B cell (primary cell): Measurements from ENCODE around the gene RASGRP2.

Experiments used
- CTCF ChIP-seq: fragments of 200-600 bp; IDR thresholded peaks from one replicate; pipeline ENCODE4 v1.8.0; 2022; ENCODE audit warnings: antibody characterized with exemption, mild to moderate bottlenecking
- EZH2 ChIP-seq: IDR thresholded peaks from 2 replicates; pipeline ENCODE4 v1.6.1; 2012; ENCODE audit warnings: borderline replicate concordance, low read depth, mild to moderate bottlenecking, moderate library complexity, low read length; ENCODE audit not compliant: insufficient read depth, poor library complexity, severe bottlenecking

DNA sequence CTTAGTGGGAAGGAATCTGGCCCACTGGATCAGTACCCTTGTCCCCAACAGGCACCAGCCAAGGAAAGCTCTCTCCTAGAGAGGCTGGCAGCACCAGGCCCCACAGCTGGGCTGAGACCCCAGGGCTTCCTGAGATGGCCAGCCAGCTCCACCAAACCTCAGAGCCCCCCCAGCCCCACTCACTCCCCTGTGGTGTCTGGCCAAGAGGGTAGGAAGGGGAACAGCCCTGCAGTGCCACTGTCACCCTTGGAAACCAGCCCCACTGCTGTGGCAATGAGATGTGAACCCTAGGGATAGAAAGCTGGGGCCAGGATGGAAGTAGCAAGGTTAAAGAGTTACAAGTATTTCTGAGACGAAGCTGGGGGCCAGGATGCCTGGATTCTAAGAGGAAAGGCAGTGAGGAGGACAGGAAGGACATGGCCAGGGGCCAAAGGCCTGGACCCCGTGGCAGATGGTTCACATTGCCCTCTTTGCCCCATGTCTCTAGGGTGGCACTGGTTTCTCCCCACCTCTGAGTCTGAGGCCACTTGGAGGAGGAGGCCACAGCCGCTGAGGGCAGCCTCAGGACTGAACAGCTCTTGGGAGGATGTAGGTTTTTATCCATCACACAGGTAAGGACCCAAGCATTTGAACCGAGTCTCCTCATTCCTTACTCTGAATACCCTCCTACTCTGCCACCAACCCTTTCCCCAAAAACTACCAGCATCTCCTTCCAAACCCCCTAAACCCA, 49.8 kb downstream of the RASGRP2 start:
- TF ChIP-seq CTCF = no peak
- no peak for TF ChIP-seq EZH2
